ENCODE measurements around the gene HYAL2.
"Not testable (repeated sequence)": the region's sequence is repeated elsewhere in the genome, so short reads cannot be mapped to it uniquely, and the experiment has no call there.

HYAL2 gene

GRCh38 chr3:50327129-50327528 is 4.6 kb upstream of the HYAL2 start:
- no peak for DNase-seq

GRCh38 chr3:50326182-50326541 is 3.6 kb upstream of the HYAL2 start:
- no peak for DNase-seq

- no peak for DNase-seq
Observed at GRCh38 chr3:50325497-50326181, 3.1 kb upstream of the HYAL2 start.

- no peak for DNase-seq
Observed at GRCh38 chr3:50325113-50325480, 2.6 kb upstream of the HYAL2 start.

- peak; percentile 24 to 59 for DNase-seq
Observed at GRCh38 chr3:50324351-50325112, 2.0 kb upstream of the HYAL2 start.

- no peak for DNase-seq
Observed at GRCh38 chr3:50323614-50324199, 1.2 kb upstream of the HYAL2 start.

- no peak for DNase-seq
Observed at GRCh38 chr3:50323092-50323600, 601 bp upstream of the HYAL2 start.

GRCh38 chr3:50322115-50322385 is 495 bp downstream of the HYAL2 start:
- no peak for DNase-seq

GRCh38 chr3:50321336-50322114 is 1.0 kb downstream of the HYAL2 start:
- DNase-seq, result peak; percentile 64 to 77

GRCh38 chr3:50320853-50321335 is 1.7 kb downstream of the HYAL2 start:
- DNase-seq, result peak; percentile 42 to 72

GRCh38 chr3:50319894-50320625 is 2.5 kb downstream of the HYAL2 start:
- no peak for DNase-seq

GRCh38 chr3:50319181-50319893 is 3.2 kb downstream of the HYAL2 start:
- DNase-seq, result no peak

- DNase-seq, result no peak
Observed at GRCh38 chr3:50318615-50319014, 3.9 kb downstream of the HYAL2 start.

GRCh38 chr3:50318163-50318562 is 4.4 kb downstream of the HYAL2 start:
- DNase-seq, result no peak

GRCh38 chr3:50317300-50317699 is 5.2 kb downstream of the HYAL2 start:
- no peak for DNase-seq

GRCh38 chr3:50316657-50317242 is 5.8 kb downstream of the HYAL2 start:
- DNase-seq, result no peak

- DNase-seq, result no peak
Observed at GRCh38 chr3:50314816-50315215, 7.7 kb downstream of the HYAL2 start.

GRCh38 chr3:50314342-50314741 is 8.2 kb downstream of the HYAL2 start:
- DNase-seq, result no peak

GRCh38 chr3:50312041-50312440 is 10.5 kb downstream of the HYAL2 start:
- not testable (repeated sequence) for DNase-seq

GRCh38 chr3:50304601-50305000 is 17.9 kb downstream of the HYAL2 start:
- DNase-seq, result no peak

GRCh38 chr3:50303013-50303815 is 19.3 kb downstream of the HYAL2 start, which contains the start of gene HYAL1:
HYAL1 (minus strand) TSS chr3:50303574; CDS start chr3:50302956, 618 bp downstream.
- DNase-seq, result no peak

All from NCI-H1930 (cell line).